GM19452 (cell line): ENCODE results near the gene HMX1.

Experiments used
- ATAC-seq: cut with Tn5 transposase; IDR thresholded peaks from one replicate; pipeline ENCODE4 v1.9.1; 2021; ENCODE audit not compliant: unreplicated experiment

Gene HMX1

GRCh38 chr4:8893227-8893623 lies 21.6 kb upstream of the HMX1 start:
- no peak for ATAC-seq

- ATAC-seq = no peak
Observed at GRCh38 chr4:8892556-8893226, 21.1 kb upstream of the HMX1 start.

GRCh38 chr4:8891646-8892555 lies 20.3 kb upstream of the HMX1 start:
- no peak for ATAC-seq

- no peak for ATAC-seq
Observed at GRCh38 chr4:8891255-8891645, 19.6 kb upstream of the HMX1 start.

GRCh38 chr4:8888856-8889255 lies 17.2 kb upstream of the HMX1 start:
- ATAC-seq = no peak

- ATAC-seq = no peak
Observed at GRCh38 chr4:8886612-8887406, 15.2 kb upstream of the HMX1 start.

- ATAC-seq = no peak
Observed at GRCh38 chr4:8882239-8882638, 10.6 kb upstream of the HMX1 start.

GRCh38 chr4:8880851-8881250 lies 9.2 kb upstream of the HMX1 start:
- ATAC-seq = no peak

- no peak for ATAC-seq
Observed at GRCh38 chr4:8879574-8879973, 7.9 kb upstream of the HMX1 start.

- ATAC-seq = no peak
Observed at GRCh38 chr4:8878421-8878820, 6.8 kb upstream of the HMX1 start.

- no peak for ATAC-seq
Observed at GRCh38 chr4:8877780-8878040, 6.1 kb upstream of the HMX1 start.

GRCh38 chr4:8876982-8877779 lies 5.5 kb upstream of the HMX1 start:
- ATAC-seq = no peak

- ATAC-seq = no peak
Observed at GRCh38 chr4:8874896-8875680, 3.4 kb upstream of the HMX1 start.

GRCh38 chr4:8874003-8874895 lies 2.6 kb upstream of the HMX1 start:
- ATAC-seq = no peak

GRCh38 chr4:8872402-8873291 lies 1.0 kb upstream of the HMX1 start:
- no peak for ATAC-seq

- no peak for ATAC-seq
Observed at GRCh38 chr4:8870647-8871416, 807 bp downstream of the HMX1 start.

GRCh38 chr4:8869898-8870646 lies 1.6 kb downstream of the HMX1 start:
- no peak for ATAC-seq
